K562 (cell line): Measurements from ENCODE around the gene PRMT5.

ENCODE experiments used
- BCL6 ChIP-seq: fragments of 250-450 bp; sonication (Bioruptor Pico); IDR thresholded peaks from 2 replicates; pipeline ENCODE4 v1.4.0; 2020
- CTCF ChIP-seq, 3 experiments: IDR thresholded peaks in 2 of 3; conservative IDR thresholded peaks in 1 of 3; 2 replicates each; pipeline ENCODE4 v1.5.1; 2011 to 2012; ENCODE audit warnings: low read length in 3 of 3, mild to moderate bottlenecking in 3 of 3, control low read depth in 2 of 3, improper control_type of control experiment in 1 of 3, inconsistent platforms in 1 of 3, low read depth in 1 of 3, mixed read lengths in 1 of 3, moderate library complexity in 1 of 3; ENCODE audit not compliant: insufficient read depth in 2 of 3
- NFIC ChIP-seq: fragments of 450-650 bp; IDR thresholded peaks from 2 replicates; pipeline ENCODE4 v1.6.1; 2017; ENCODE audit warnings: mild to moderate bottlenecking, inconsistent platforms
- SMAD3 ChIP-seq: fragments of 450-650 bp; formaldehyde crosslinking; conservative IDR thresholded peaks from 2 replicates; pipeline ENCODE4 v1.4.0; 2020; ENCODE audit warnings: mild to moderate bottlenecking
- ZNF384 ChIP-seq: IDR thresholded peaks from 2 replicates; pipeline ENCODE4 v1.6.1; 2012; ENCODE audit warnings: low read depth, low read length, improper control_type of control experiment
- ZNF830 ChIP-seq: fragments of 250-450 bp; sonication (Bioruptor Pico); IDR thresholded peaks from 2 replicates; pipeline ENCODE4 v1.5.0; 2021; ENCODE audit warnings: mild to moderate bottlenecking

GRCh38 chr14:22915886-22916521 lies 13.2 kb downstream of the PRMT5 start:
- no peak for TF ChIP-seq NFIC
- TF ChIP-seq BCL6 = no peak
- TF ChIP-seq SMAD3 (CRISPR knock-in tag) = no peak
- no peak for TF ChIP-seq ZNF830 (CRISPR knock-in tag)
- TF ChIP-seq ZNF384 = peak; percentile 44; the same call in 1 of the 2 replicates
- TF ChIP-seq CTCF (IDR thresholded peaks at IDR 0.05 in 2 of 3, conservative IDR thresholded peaks at IDR 0.05 in 1 of 3; ENCODE audit: insufficient read depth in 2 of 3, low read depth in 1 of 3, low read length in 3 of 3) = no peak
